ENCODE data around the gene COMT.

The COMT gene

DNA sequence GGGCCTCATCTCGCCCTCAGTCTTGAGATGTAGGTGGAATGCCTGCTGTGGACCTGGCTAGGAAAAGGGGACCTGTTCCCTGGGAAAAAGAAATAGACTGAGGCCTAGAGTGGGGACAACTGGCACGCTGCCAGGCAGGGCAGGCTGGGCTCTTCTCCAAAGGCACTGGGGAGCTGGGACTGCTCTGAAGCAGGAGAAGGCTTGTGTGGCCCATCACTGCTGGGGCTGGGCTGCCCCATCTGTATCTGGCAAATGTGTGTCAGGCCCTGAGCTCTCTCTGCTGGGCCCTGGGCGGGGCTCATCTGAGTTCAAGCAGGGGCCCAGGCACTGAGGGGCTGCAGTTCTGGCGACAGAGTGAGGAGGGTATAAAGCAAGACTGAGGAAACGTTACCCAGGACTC lies 42.2 kb downstream of the COMT start:
- no peak for DNase-seq (ENCODE audit: low read depth)
- H3K4me3 ChIP-seq (ENCODE audit: low read depth, low read length): no peak overlapping the region
- TF ChIP-seq, protein P1, sequence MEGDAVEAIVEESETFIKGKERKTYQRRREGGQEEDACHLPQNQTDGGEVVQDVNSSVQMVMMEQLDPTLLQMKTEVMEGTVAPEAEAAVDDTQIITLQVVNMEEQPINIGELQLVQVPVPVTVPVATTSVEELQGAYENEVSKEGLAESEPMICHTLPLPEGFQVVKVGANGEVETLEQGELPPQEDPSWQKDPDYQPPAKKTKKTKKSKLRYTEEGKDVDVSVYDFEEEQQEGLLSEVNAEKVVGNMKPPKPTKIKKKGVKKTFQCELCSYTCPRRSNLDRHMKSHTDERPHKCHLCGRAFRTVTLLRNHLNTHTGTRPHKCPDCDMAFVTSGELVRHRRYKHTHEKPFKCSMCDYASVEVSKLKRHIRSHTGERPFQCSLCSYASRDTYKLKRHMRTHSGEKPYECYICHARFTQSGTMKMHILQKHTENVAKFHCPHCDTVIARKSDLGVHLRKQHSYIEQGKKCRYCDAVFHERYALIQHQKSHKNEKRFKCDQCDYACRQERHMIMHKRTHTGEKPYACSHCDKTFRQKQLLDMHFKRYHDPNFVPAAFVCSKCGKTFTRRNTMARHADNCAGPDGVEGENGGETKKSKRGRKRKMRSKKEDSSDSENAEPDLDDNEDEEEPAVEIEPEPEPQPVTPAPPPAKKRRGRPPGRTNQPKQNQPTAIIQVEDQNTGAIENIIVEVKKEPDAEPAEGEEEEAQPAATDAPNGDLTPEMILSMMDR (IDR thresholded peaks at IDR 0.05; ENCODE audit: low read depth, low read length, missing control alignments): no peak

GRCh38 chr22:19984201-19984753 lies 42.7 kb downstream of the COMT start:
- DNase-seq (ENCODE audit: low read depth): no peak
- no peak overlapping the region for H3K4me3 ChIP-seq (ENCODE audit: low read depth, low read length)
- TF ChIP-seq, protein P1 (IDR thresholded peaks at IDR 0.05; ENCODE audit: low read depth, low read length, missing control alignments): no peak

GRCh38 chr22:19984851-19985811 lies 43.6 kb downstream of the COMT start:
- DNase-seq (ENCODE audit: low read depth): no peak
- TF ChIP-seq, protein P1 (IDR thresholded peaks at IDR 0.05; ENCODE audit: low read depth, low read length, missing control alignments): no peak
- H3K4me3 ChIP-seq (ENCODE audit: low read depth, low read length): no peak overlapping the region

GRCh38 chr22:19986011-19986409 lies 44.4 kb downstream of the COMT start:
- H3K4me3 ChIP-seq (ENCODE audit: low read depth, low read length): no peak overlapping the region
- TF ChIP-seq, protein P1 (IDR thresholded peaks at IDR 0.05; ENCODE audit: low read depth, low read length, missing control alignments): no peak
- no peak for DNase-seq (ENCODE audit: low read depth)

GRCh38 chr22:19986410-19987341 lies 45.1 kb downstream of the COMT start:
- no peak for DNase-seq (ENCODE audit: low read depth)
- TF ChIP-seq, protein P1 (IDR thresholded peaks at IDR 0.05; ENCODE audit: low read depth, low read length, missing control alignments): no peak
- H3K4me3 ChIP-seq (ENCODE audit: low read depth, low read length): peak overlapping the region; percentile 53

DNA sequence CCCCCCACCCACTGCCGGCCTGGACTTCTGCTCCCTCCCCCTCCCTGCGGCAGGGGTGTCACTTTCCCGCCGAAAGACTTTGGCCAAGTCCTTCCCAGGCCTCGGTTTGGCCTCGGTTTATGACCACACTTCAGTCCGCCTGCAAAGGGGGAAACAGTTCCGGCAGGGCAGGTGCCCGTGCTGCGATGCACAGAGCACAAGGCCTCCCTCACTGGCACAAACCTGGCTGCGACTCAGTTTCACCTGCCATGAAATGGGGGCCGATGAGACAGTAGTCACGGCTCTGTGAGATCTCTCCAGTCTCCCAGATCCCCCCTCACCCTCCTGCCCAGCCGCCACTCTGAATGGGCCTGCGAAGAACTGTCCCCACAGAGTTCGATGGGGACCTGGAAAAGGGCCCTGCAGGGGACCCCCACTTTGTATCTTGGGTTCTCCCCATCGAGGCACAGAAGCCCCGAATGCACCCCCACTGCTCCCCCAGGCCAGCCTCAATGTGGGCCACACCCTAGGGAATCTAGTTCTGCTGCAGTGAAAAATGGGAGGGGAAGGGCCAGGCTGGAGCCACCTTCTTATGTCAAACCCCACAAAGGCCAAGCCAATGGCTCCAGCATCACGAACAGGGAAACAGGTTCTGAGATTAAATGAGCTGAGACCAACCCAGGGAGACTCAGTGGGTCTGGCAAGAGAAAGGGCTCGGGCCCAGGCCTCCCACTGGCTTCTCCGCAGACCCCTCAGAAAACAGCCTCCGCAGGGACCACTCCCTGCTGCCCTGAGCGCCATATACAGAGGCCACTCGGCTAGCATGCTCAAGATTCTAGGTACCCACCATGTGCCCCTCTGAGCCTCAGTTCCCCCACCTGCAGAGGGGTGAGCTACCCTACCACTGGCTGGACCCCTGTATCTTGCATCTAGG lies 46.1 kb downstream of the COMT start:
- DNase-seq (ENCODE audit: low read depth): no peak
- H3K4me3 ChIP-seq (ENCODE audit: low read depth, low read length): no peak overlapping the region
- TF ChIP-seq, protein P1 (IDR thresholded peaks at IDR 0.05; ENCODE audit: low read depth, low read length, missing control alignments): no peak
